ENCODE results near the gene ARHGAP24.

ARHGAP24 gene

DNA sequence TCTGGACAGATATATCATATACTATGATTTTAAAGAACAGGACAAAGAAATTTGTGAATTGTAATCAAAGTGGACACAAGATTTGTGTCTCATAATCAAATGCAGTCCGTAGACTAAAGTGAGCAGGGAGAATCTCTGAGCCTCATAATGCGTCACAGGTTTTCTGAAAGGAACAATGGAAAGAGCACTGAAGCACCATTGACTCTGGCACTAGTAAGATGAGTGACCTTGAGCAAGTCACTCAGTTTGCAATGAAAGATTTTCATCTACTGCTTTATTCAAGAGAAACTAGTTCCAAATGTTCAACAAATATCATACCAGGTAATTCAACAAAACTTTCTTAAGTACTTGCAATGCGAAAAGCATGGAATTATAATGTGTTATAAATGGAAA is 569.6 kb downstream of the ARHGAP24 start:
- no peak for DNase-seq (ENCODE audit: extremely low read depth in 1 of 2, low read depth in 1 of 2)

DNA sequence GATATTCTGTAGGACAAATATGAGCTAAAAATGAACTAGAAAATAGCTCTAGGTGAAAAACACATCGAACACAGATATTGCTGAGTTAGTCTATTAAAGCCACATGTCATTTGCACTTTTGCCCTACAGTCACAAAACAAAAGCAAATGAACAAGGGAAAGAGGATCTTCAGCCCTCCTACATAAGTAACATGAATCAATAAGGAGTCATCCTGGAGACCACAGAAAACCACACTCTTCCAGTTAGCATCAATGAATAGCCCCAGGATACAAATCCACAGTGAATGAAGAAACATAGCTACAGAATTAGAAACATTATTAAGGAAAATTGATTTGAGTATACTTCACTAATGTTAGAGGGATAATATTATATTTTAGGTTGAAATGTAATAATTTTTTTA is 573.5 kb downstream of the ARHGAP24 start:
- DNase-seq (ENCODE audit: extremely low read depth in 1 of 2, low read depth in 1 of 2) = no peak

DNA sequence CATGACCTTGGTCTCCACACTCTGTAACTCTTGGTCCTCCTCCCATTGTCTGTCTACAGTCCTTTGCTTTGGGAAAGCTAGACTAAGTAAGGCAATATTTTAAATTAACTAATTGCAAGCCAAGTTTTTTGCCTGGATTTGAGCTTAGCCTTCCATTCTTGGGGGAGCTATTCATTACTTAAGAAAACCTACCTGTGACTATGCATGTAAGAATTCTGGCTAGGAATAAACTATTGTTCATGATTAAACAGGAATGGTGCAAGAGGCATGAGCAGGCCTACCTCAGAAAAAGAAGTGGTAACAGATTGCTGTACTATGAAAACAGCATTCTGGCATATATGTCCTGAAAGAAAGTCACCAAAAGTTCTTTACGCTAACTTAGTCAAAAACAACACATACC is 575.5 kb downstream of the ARHGAP24 start:
- DNase-seq (ENCODE audit: extremely low read depth in 1 of 2, low read depth in 1 of 2) = no peak

Measured in stimulated activated CD8-positive, alpha-beta memory T cell treated with anti-CD3 and anti-CD28 coated beads, Interleukin-7, amount 100 ng/mL, for 48 hours (primary cell).